PC-9 (cell line): ENCODE results near the gene ITGB6. TPM values are rescaled to one million over a fixed set of nuclear protein-coding genes. Genes with fewer than 3 reads are reported as not detected.

Experiments
- BruUV-seq: library from RNA; stranded (reverse); fragments of 400-500 nt; replicated peaks from 2 replicates; lab custom pipeline; 2021; lab: Mats Ljungman, UMichigan
- CTCF ChIA-PET: fragments of 300-600 bp; sonication (Branson Sonifier 250); formaldehyde crosslinking; loops from one replicate; lab custom pipeline; 2022; ENCODE audit warnings: antibody characterized with exemption; lab: Charles Lee
- POLR2A ChIA-PET: fragments of 300-600 bp; sonication (Branson Sonifier 250); formaldehyde crosslinking; loops from one replicate; lab custom pipeline; 2022; ENCODE audit warnings: antibody characterized with exemption; ENCODE audit not compliant: unreplicated experiment; lab: Charles Lee
- DNase-seq, 2 experiments: peaks; one replicate each; pipeline versions ENCODE4 v3.0.0 to v3.0.0-alpha.2; 2015 to 2022; ENCODE audit warnings: mixed read lengths in 1 of 2
- H2AFZ ChIP-seq: fragments of 200-600 bp; sonication (generic); 2 replicates; pipeline ENCODE4 v1.8.1; 2017; ENCODE audit warnings: antibody characterized with exemption
- H3F3A ChIP-seq: fragments of 200-600 bp; sonication (generic); 2 replicates; pipeline ENCODE4 v1.8.1; 2017; ENCODE audit warnings: antibody characterized with exemption, mild to moderate bottlenecking, low read depth; ENCODE audit not compliant: insufficient read depth
- H3K27ac ChIP-seq: fragments of 200-600 bp; sonication (generic); 2 replicates; pipeline ENCODE4 v1.6.1; 2016; ENCODE audit warnings: mixed run types
- H3K27me3 ChIP-seq: fragments of 200-600 bp; sonication (generic); 2 replicates; pipeline ENCODE4 v1.6.1; 2016; ENCODE audit warnings: low read depth, mixed run types; ENCODE audit not compliant: insufficient read depth
- H3K36me3 ChIP-seq: fragments of 200-600 bp; sonication (generic); 2 replicates; pipeline ENCODE4 v1.6.1; 2016; ENCODE audit warnings: low read depth, mixed run types
- H3K4me1 ChIP-seq: fragments of 200-600 bp; sonication (generic); replicated peaks from 2 replicates; pipeline ENCODE4 v1.6.1; 2016; ENCODE audit warnings: mixed run types; ENCODE audit not compliant: insufficient read depth
- H3K4me2 ChIP-seq: fragments of 200-600 bp; sonication (generic); 2 replicates; pipeline ENCODE4 v1.6.1; 2017; ENCODE audit warnings: mixed run types
- H3K4me3 ChIP-seq: fragments of 200-600 bp; sonication (generic); 2 replicates; pipeline ENCODE4 v1.6.1; 2016; ENCODE audit warnings: mixed run types
- H3K79me2 ChIP-seq: fragments of 200-600 bp; sonication (generic); 2 replicates; pipeline ENCODE4 v1.6.1; 2017; ENCODE audit warnings: low read depth, mixed run types
- H3K9me2 ChIP-seq: fragments of 200-600 bp; sonication (generic); 2 replicates; pipeline ENCODE4 v1.8.1; 2017; ENCODE audit warnings: mild to moderate bottlenecking; ENCODE audit not compliant: insufficient read depth
- H3K9me3 ChIP-seq: fragments of 200-600 bp; sonication (generic); 2 replicates; pipeline ENCODE4 v1.8.1; 2016; ENCODE audit warnings: low read depth; ENCODE audit not compliant: insufficient read depth
- H4K20me1 ChIP-seq: fragments of 200-600 bp; sonication (generic); 2 replicates; pipeline ENCODE4 v1.8.1; 2017; ENCODE audit not compliant: insufficient read depth
- CTCF ChIP-seq: fragments of 200-600 bp; sonication (generic); conservative IDR thresholded peaks from 2 replicates; pipeline ENCODE4 v1.6.1; 2017; ENCODE audit warnings: mixed run types, antibody characterized with exemption, mild to moderate bottlenecking, moderate library complexity
- EZH2 ChIP-seq: fragments of 200-600 bp; sonication (generic); IDR thresholded peaks from 2 replicates; pipeline ENCODE4 v1.8.0; 2017; ENCODE audit warnings: antibody characterized with exemption, low read depth
- intact Hi-C: fragments of 100-400 bp; cut with micrococcal nuclease; formaldehyde crosslinking; loops from one replicate; pipeline ENCODE4 v1.10.0; 2022; ENCODE audit not compliant: unreplicated experiment
- total RNA-seq: library from RNA; stranded (reverse); gene quantifications from 2 replicates; pipeline ENCODE4 v1.2.3, GENCODE V29; 2021

The ITGB6 gene
- total RNA-seq, 1 experiment from 2014 or later = 24.3 TPM

- H3K4me3 ChIP-seq = no peak overlapping the region
- no peaks in the 10 kb centered on the region for H3K27me3 ChIP-seq
- no peak for TF ChIP-seq CTCF
- TF ChIP-seq EZH2 = no peak
- no peak overlapping the region for H3K4me2 ChIP-seq
- BruUV-seq = no TSS peak
- peaks cover 13% of the 10 kb centered on the region for H3F3A ChIP-seq
- H3K27ac ChIP-seq = no peak overlapping the region
- intact Hi-C loops = no loop called here
- H3K9me2 ChIP-seq = no peaks in the 10 kb centered on the region
- no peak overlapping the region for H2AFZ ChIP-seq
- H4K20me1 ChIP-seq = no peaks in the 10 kb centered on the region
- H3K36me3 ChIP-seq = no peaks in the 10 kb centered on the region
- CTCF ChIA-PET = no interaction called here
- H3K79me2 ChIP-seq = no peaks in the 10 kb centered on the region
- POLR2A ChIA-PET = no interaction called here
- DNase-seq = no peak
- peaks cover 29% of the 10 kb centered on the region for H3K4me1 ChIP-seq
- H3K9me3 ChIP-seq = no peaks in the 10 kb centered on the region
These were observed 39.4 kb upstream of the ITGB6 start for GRCh38 chr2:160239436-160239835.

GRCh38 chr2:160238392-160238791 lies 38.3 kb upstream of the ITGB6 start:
- intact Hi-C loops = no loop called here
- no peaks in the 10 kb centered on the region for H3K27me3 ChIP-seq
- H3F3A ChIP-seq = peaks cover 13% of the 10 kb centered on the region
- CTCF ChIA-PET = interaction anchor here (0.6 kb wide), 1 partner anchor 98 kb away, joined by 7 read pairs; no protein-coding TSS in a partner anchor
- H2AFZ ChIP-seq = no peak overlapping the region
- no peaks in the 10 kb centered on the region for H3K9me2 ChIP-seq
- H4K20me1 ChIP-seq = no peaks in the 10 kb centered on the region
- no peaks in the 10 kb centered on the region for H3K79me2 ChIP-seq
- TF ChIP-seq CTCF = no peak
- TF ChIP-seq EZH2 = no peak
- H3K9me3 ChIP-seq = no peaks in the 10 kb centered on the region
- H3K4me1 ChIP-seq = peaks cover 27% of the 10 kb centered on the region
- H3K4me3 ChIP-seq = no peak overlapping the region
- POLR2A ChIA-PET = interaction anchor here (0.6 kb wide), 1 partner anchor 189 kb away, joined by 4 read pairs; no protein-coding TSS in a partner anchor
- no TSS peak for BruUV-seq
- H3K36me3 ChIP-seq = no peaks in the 10 kb centered on the region
- no peak overlapping the region for H3K4me2 ChIP-seq
- no peak for DNase-seq
- no peak overlapping the region for H3K27ac ChIP-seq

- Histone ChIP-seq H3K4me2 (no peak overlapping the region), H3K79me2 (no peaks in the 10 kb centered on the region), H4K20me1 (no peaks in the 10 kb centered on the region), H2AFZ (no peak overlapping the region), H3K4me1 (peaks cover 35% of the 10 kb centered on the region), H3K27ac (no peak overlapping the region), H3K27me3 (no peaks in the 10 kb centered on the region), H3K36me3 (no peaks in the 10 kb centered on the region), H3K9me2 (no peaks in the 10 kb centered on the region), H3K4me3 (no peak overlapping the region), H3K9me3 (no peaks in the 10 kb centered on the region; the same call in 1 of the 2 replicates), H3F3A (peaks cover 23% of the 10 kb centered on the region)
- DNase-seq = no peak
- intact Hi-C loops = no loop called here
- BruUV-seq = no TSS peak
- POLR2A ChIA-PET = no interaction called here
- TF ChIP-seq EZH2 = no peak
- CTCF ChIA-PET = interaction anchor here (0.6 kb wide), 1 partner anchor 105 kb away, joined by 10 read pairs; no protein-coding TSS in a partner anchor
These were observed 32.9 kb upstream of the ITGB6 start for GRCh38 chr2:160232905-160233475.
